H1 (cell line): ENCODE measurements around the gene PF4V1.

Source experiments
- CHD1 ChIP-seq: IDR thresholded peaks from 2 replicates; pipeline ENCODE4 v1.6.1; 2012; ENCODE audit warnings: low read depth, low read length, improper control_type of control experiment
- FOSL1 ChIP-seq: IDR thresholded peaks from 2 replicates; pipeline ENCODE4 v1.6.1; 2011; ENCODE audit warnings: mild to moderate bottlenecking, low read depth, low read length, moderate library complexity; ENCODE audit not compliant: insufficient read depth
- JUN ChIP-seq: IDR thresholded peaks from 2 replicates; pipeline ENCODE4 v1.6.1; 2011; ENCODE audit warnings: low read depth, mild to moderate bottlenecking, improper control_type of control experiment, low read length
- SP2 ChIP-seq: IDR thresholded peaks from 2 replicates; pipeline ENCODE4 v1.6.1; 2012; ENCODE audit warnings: mild to moderate bottlenecking, low read length, inconsistent platforms
- TCF12 ChIP-seq: IDR thresholded peaks from 2 replicates; pipeline ENCODE4 v1.6.1; 2011; ENCODE audit warnings: low read depth, mild to moderate bottlenecking, low read length

DNA sequence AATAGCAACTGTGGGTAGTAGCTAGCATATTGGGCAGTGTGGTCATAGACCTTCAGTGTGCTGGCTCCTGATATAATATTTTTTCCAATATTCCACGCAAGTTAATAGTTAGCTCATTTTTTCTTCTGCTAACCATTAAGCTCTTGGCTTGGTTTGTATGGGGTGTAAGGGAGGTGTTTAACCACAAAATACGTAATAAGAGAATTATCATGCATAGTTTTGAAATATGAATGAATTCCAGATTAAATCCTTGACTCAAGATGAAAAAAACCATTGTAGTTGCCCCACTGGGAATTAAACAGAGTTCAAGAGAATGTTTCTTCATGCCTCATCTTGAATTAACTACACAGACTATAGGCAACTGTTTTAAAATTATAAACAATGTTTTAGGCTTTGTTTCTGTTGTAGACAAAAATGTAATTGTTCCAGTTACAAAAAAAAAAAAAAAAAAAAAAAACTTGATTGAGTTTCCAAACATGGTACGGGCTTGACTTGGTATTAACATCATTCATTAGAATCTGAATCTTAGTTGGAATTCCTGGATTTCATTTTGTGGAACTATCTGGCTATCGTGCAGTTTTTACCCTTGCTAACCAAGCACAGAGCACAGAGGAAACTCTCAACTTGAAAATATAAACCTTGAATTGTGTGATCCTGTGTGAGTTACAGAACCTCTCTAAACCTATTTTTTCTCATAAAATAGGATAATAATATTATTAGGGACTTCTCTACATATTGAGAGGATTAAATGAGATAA lies 44.5 kb downstream of the PF4V1 start:
- TF ChIP-seq JUN: no peak
- no peak for TF ChIP-seq FOSL1
- no peak for TF ChIP-seq CHD1
- no peak for TF ChIP-seq TCF12
- TF ChIP-seq SP2: no peak
